H4 (cell line): Measurements from ENCODE around the gene SLC34A3. TPM values are rescaled to one million over a fixed set of nuclear protein-coding genes. Genes with fewer than 3 reads are reported as not detected.
A peak's percentile ranks its signal among the peaks of the same experiment; 100 is the strongest.
"Not testable (repeated sequence)": the region's sequence is repeated elsewhere in the genome, so short reads cannot be mapped to it uniquely, and the experiment has no call there.

ENCODE experiments used
- DNase-seq: peaks from one replicate; pipeline ENCODE4 v3.0.0-alpha.2; 2015; ENCODE audit warnings: low spot score
- total RNA-seq: library from RNA; depleted of rRNA; stranded (reverse); fragments of >200 nt; shearing (Covaris generic); gene quantifications from 2 replicates; pipeline ENCODE4 v1.2.3, GENCODE V29; 2014

SLC34A3 gene
- total RNA-seq, 1 experiment from 2014 or later: not detected

GRCh38 chr9:137228968-137229896 lies 1.5 kb upstream of the SLC34A3 start:
- no peak for DNase-seq

- DNase-seq: no peak
Observed at GRCh38 chr9:137229903-137230704, 597 bp upstream of the SLC34A3 start.

- no peak for DNase-seq
Observed at GRCh38 chr9:137231372-137232039, 805 bp downstream of the SLC34A3 start.

GRCh38 chr9:137232101-137232500 lies 1.4 kb downstream of the SLC34A3 start:
- no peak for DNase-seq

DNA sequence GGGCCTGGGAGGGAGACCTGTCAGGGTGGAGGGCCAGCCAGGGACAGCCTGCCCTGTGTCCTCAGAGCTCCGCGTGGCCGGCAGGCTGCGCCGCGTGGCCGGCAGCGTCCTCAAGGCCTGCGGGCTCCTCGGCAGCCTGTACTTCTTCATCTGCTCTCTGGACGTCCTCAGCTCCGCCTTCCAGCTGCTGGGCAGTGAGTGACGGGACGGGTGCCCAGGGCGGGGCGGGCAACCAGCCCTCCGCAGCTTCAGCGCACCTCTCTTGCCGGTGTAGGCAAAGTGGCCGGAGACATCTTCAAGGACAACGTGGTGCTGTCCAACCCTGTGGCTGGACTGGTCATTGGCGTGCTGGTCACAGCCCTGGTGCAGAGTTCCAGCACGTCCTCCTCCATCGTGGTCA lies 1.8 kb downstream of the SLC34A3 start:
- no peak for DNase-seq

- no peak for DNase-seq
Observed at GRCh38 chr9:137233143-137233980, 2.7 kb downstream of the SLC34A3 start.

DNA sequence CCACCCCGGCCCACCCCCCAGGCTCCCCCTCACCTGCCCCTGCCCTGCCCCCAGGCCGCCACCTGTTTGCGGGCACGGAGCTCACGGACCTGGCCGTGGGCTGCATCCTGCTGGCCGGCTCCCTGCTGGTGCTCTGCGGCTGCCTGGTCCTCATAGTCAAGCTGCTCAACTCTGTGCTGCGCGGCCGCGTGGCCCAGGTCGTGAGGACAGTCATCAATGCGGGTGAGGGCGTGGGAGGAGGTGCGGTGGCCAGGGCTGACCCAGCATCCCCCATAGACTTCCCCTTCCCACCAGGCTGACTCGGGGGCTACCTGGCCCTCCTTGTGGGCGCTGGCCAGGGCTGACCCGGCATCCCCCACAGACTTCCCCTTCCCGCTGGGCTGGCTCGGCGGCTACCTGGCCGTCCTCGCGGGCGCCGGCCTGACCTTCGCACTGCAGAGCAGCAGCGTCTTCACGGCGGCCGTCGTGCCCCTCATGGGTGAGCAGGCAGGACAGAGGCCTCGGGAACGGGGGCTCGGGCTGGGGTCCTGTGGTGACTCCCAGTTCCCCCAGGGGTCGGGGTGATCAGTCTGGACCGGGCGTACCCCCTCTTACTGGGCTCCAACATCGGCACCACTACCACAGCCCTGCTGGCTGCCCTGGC lies 3.5 kb downstream of the SLC34A3 start:
- DNase-seq: no peak

GRCh38 chr9:137234758-137235423 lies 4.2 kb downstream of the SLC34A3 start:
- DNase-seq: no peak

DNA sequence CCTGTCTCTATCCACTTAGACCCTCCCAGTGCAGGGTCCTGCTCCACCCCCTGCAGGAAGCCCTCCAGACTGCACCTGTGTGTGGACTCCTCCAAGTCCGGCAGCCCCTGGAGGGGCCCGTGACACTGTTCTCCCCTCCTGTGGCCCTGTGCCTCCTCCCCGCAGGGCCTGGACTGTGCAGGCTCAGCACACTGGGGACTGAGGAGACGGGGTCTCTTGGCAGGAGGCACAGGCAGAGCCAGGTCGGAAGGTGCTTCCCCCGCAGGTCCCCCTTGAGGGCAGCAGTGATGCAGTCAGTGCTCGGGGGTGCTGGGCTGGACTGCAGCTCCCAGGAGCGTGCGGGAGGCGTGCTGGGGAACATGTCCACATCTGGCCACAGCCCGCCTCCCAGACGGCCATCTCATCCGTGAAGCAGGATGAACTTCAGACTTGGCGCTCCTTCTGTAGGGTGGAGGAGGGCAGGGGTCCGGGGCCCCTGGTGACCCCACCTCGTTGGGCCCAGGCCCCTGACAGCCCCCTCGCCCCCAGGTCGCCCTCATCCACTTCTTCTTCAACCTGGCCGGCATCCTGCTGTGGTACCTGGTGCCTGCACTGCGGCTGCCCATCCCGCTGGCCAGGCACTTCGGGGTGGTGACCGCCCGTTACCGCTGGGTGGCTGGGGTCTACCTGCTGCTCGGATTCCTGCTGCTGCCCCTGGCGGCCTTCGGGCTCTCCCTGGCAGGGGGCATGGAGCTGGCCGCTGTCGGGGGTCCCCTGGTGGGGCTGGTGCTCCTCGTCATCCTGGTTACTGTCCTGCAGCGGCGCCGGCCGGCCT lies 4.9 kb downstream of the SLC34A3 start:
- DNase-seq: no peak

DNA sequence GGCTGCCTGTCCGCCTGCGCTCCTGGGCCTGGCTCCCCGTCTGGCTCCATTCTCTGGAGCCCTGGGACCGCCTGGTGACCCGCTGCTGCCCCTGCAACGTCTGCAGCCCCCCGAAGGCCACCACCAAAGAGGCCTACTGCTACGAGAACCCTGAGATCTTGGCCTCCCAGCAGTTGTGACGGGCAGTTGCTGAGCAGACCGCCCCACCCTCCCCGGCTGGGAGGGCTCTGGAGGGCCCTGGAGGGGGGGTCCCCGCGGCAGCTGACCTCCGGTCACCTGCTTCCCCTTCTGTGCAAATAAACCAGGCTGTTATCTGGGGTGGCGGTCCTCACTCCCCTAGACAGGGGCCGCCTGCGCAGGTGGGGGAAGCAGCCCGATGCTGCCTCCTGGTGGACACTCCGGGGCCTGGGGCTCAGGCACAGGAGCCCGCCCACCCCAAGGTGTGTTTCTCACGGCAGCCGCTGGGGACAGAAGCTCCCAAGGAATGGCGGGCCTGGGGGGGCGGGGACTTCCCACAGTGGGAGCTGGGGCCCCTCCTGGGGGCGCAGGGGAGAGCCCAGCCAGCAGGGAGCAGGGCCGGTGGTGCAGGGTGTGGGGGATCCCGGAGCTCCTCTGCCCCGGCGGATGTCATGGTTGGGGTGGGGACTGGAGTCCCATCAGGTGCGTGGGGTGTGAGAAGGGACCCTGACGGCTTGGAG lies 5.7 kb downstream of the SLC34A3 start:
- DNase-seq: peak; percentile 74

DNA sequence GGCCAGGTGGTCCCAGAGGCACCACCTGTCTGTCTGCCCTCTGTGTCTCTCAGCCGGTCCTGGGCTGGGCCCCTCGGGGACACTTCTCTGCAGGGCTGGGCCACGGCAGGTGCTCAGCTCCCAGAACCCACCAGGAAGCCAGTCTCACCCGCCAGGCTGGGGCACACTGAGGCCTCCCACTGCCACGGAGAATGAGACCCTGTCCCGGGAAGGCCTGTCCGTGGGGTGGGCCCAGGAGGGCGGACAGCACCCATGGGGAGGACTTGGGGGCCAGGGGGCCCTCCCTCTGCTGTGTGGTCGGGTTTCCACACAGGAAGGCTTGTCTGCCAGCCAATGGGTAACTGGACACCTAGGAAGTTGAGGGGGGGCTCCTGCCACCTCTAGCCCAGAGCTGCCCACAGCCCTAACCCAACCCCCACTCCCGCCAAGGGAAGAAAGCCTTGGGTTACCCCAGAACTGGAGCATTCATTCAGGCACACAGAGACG lies 6.3 kb downstream of the SLC34A3 start:
- DNase-seq: no peak

GRCh38 chr9:137237759-137238726 lies 7.3 kb downstream of the SLC34A3 start:
- DNase-seq: no peak

DNA sequence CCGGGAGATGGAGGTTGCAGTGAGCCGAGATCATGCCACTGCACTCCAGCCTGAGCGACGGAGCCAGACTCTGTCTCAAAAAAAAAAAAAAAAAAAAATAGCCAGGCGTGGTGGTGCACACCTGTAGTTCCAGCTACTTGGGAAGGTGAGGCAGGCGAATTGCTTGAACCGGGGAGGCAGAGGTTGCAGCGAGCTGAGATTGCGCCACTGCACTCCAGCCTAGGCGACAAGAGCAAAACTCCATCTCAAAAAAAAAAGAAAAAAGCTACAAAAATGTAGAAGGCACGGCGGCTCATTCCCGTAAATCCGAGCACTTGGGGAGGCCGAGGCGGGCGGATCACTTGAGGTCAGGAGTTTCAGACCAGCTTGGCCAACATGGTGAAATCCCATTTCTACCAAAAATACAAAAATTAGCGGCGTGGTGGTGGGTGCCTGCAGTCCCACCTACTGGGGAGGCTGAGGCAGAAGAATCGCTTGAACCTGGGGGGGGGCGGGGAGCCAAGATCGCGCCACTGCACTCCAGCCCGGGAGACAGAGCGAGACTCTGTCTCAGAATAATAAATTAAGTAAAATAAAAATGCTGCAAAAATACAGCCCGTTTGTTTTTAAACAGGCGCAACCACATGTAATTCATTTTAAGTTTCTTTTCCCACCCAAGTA lies 9.0 kb downstream of the SLC34A3 start:
- DNase-seq: not testable (repeated sequence)

DNA sequence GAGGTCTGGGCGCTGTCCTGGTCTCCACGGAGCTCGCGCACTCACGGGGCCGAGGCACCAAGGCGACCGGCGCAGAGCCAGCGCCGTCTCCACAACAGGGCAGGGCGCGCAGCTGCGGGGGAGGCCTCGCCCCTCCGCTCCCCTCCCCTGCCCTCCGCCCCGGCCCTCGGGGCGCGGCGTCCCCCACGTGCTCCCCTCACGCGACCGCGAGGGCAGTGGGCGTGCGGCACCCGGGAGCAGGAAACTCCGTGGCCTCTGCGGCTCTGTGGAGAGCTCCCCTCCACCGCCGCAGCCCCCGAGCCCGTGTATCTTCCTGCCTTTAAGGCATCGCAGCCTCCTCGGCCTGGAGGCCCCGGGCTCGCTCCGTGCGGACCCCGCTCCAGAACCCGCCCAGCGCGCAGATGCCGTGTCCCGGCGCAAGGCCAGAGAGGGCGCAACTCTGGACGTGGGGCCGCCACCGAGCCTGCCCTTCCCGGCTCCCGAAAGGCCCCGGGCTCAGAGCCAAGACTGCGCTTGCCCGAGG lies 9.7 kb downstream of the SLC34A3 start:
- DNase-seq: peak; percentile 52

- DNase-seq: peak; percentile 100
Observed at GRCh38 chr9:137240841-137241489, 10.3 kb downstream of the SLC34A3 start, which contains the start of gene TUBB4B. Gene TUBB4B, plus strand, starts transcription at chr9:137241287. Its CDS starts 74 bp downstream, at chr9:137241361.
